ENCODE data around the gene AIF1L.

GRCh38 chr9:131095666-131096268, 564 bp upstream of the AIF1L start:
- TF ChIP-seq YY1 (IDR thresholded peaks at IDR 0.05) = no peak
- TF ChIP-seq CTCF (IDR thresholded peaks at IDR 0.05; ENCODE audit: low read depth, low read length, missing input control) = no peak
- no peak for TF ChIP-seq JUND (IDR thresholded peaks at IDR 0.05)
- no peak for TF ChIP-seq FOXA1 (IDR thresholded peaks at IDR 0.05)
- TF ChIP-seq TAF1 (conservative IDR thresholded peaks at IDR 0.05) = no peak
- no peak for TF ChIP-seq ZBTB33 (IDR thresholded peaks at IDR 0.05)
- no peak for TF ChIP-seq GABPA (IDR thresholded peaks at IDR 0.05 in 1 of 2, conservative IDR thresholded peaks at IDR 0.05 in 1 of 2)
- TF ChIP-seq RXRA (IDR thresholded peaks at IDR 0.05) = no peak
- no peak for TF ChIP-seq RAD21 (IDR thresholded peaks at IDR 0.05)
- no peak for TF ChIP-seq EGR1 (IDR thresholded peaks at IDR 0.05; ENCODE audit: low read depth in 2 of 2)
- TF ChIP-seq HNF4G (IDR thresholded peaks at IDR 0.05) = no peak
- TF ChIP-seq ATF3 (IDR thresholded peaks at IDR 0.05) = no peak
